Measurements from ENCODE around the gene EPB41L4B. TPM values are rescaled to one million over a fixed set of nuclear protein-coding genes. Genes with fewer than 3 reads are reported as not detected.

EPB41L4B gene
- total RNA-seq, 2 experiments from 2014 or later, result 0.74 TPM

GRCh38 chr9:109122726-109123621 is 197.9 kb downstream of the EPB41L4B start:
- no peak overlapping the region for H3K27ac Mint-ChIP-seq
- DNase-seq, result no peak
- H3K27me3 Mint-ChIP-seq, result no peaks in the 10 kb centered on the region
- H3K36me3 Mint-ChIP-seq, result peaks cover 3% of the 10 kb centered on the region
- no peak overlapping the region for H3K4me3 Mint-ChIP-seq
- peaks cover 9% of the 10 kb centered on the region for H3K4me1 Mint-ChIP-seq
- no peaks in the 10 kb centered on the region for H3K9me3 Mint-ChIP-seq

Other genes with a start within 250 kb of the EPB41L4B start
- gene TMEM245, start 201.1 kb downstream of the EPB41L4B start, total RNA-seq, result 10 to 100 TPM; 30.4 to 32.7 TPM
- not detected for gene FRRS1L, start 153.8 kb downstream of the EPB41L4B start, total RNA-seq
- 1 to 10 TPM; 1.2 to 1.4 TPM for gene PTPN3, start 177.2 kb upstream of the EPB41L4B start, total RNA-seq